ENCODE measurements around the gene GCSH.
A peak's percentile ranks its signal among the peaks of the same experiment; 100 is the strongest.

The GCSH gene

GRCh38 chr16:81095953-81096714 lies at the start of gene GCSH:
Gene GCSH, minus strand, starts transcription at chr16:81096395. Its CDS starts 117 bp downstream, at chr16:81096278.
- no peaks in the 10 kb centered on the region for H3K4me1 ChIP-seq (ENCODE audit: insufficient read depth, low read length)

DNA sequence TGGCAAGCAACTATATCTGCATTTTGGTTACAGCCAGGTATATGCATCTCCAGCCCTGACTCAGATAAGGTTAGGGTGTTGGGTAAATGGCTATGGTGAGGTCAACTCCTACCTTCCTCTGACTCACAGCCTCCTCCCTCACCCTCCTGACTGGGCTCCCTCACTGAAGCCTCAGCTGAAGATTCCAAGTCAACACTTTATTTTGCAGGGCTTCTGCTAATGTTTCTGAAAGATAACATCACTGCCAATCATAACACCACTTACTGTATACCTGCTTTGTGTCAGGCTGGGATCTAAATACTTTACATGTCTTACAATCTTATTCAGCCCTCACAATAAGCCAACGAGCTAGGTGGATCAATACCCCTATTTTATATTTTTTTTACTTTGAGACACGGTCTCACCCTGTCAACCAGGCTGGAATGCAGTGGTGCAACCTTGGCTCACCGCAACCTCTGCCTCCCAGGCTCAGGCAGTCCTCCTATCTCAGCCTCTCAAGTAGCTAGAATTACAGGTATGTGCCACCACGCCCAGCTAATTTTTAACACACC lies 47.8 kb upstream of the GCSH start:
- H3K27ac ChIP-seq (ENCODE audit: low read length): no peak overlapping the region
- H3K4me1 ChIP-seq (ENCODE audit: insufficient read depth, low read length): peaks cover 3% of the 10 kb centered on the region; the same call in 1 of the 2 replicates
- H3K4me3 ChIP-seq (ENCODE audit: low read length): no peak overlapping the region
- no peak overlapping the region for H3K9ac ChIP-seq (ENCODE audit: low read depth, low read length)
- H3K36me3 ChIP-seq (ENCODE audit: insufficient read depth, low read depth, low read length): no peaks in the 10 kb centered on the region
- no peaks in the 10 kb centered on the region for H3K9me3 ChIP-seq (ENCODE audit: insufficient read depth, low read depth, low read length)
- no peaks in the 10 kb centered on the region for H3K27me3 ChIP-seq (ENCODE audit: insufficient read depth, low read length)

More at GRCh38 chr16:81095953-81096714, at the start of gene GCSH:
- peak within 1 kb of the TSS; percentile 89 for H3K9ac ChIP-seq (ENCODE audit: low read depth, low read length)
- no peak within 1 kb of the TSS for H3K27ac ChIP-seq (ENCODE audit: low read length)
- H3K27me3 ChIP-seq (ENCODE audit: insufficient read depth, low read length): no peaks in the 10 kb centered on the region
- H3K9me3 ChIP-seq (ENCODE audit: insufficient read depth, low read depth, low read length): no peaks in the 10 kb centered on the region
- peak within 1 kb of the TSS; percentile 93 for H3K4me3 ChIP-seq (ENCODE audit: low read length)
- peaks cover 9% of the 10 kb centered on the region; the same call in 1 of the 2 replicates for H3K36me3 ChIP-seq (ENCODE audit: insufficient read depth, low read depth, low read length)

GRCh38 chr16:81142864-81143263 lies 46.7 kb upstream of the GCSH start:
- Histone ChIP-seq H3K27ac (ENCODE audit: low read length) (no peak overlapping the region), H3K36me3 (ENCODE audit: insufficient read depth, low read depth, low read length) (no peaks in the 10 kb centered on the region), H3K4me3 (ENCODE audit: low read length) (no peak overlapping the region), H3K9ac (ENCODE audit: low read depth, low read length) (no peak overlapping the region), H3K9me3 (ENCODE audit: insufficient read depth, low read depth, low read length) (no peaks in the 10 kb centered on the region), H3K27me3 (ENCODE audit: insufficient read depth, low read length) (no peaks in the 10 kb centered on the region), H3K4me1 (ENCODE audit: insufficient read depth, low read length) (peaks cover 3% of the 10 kb centered on the region; the same call in 1 of the 2 replicates)

DNA sequence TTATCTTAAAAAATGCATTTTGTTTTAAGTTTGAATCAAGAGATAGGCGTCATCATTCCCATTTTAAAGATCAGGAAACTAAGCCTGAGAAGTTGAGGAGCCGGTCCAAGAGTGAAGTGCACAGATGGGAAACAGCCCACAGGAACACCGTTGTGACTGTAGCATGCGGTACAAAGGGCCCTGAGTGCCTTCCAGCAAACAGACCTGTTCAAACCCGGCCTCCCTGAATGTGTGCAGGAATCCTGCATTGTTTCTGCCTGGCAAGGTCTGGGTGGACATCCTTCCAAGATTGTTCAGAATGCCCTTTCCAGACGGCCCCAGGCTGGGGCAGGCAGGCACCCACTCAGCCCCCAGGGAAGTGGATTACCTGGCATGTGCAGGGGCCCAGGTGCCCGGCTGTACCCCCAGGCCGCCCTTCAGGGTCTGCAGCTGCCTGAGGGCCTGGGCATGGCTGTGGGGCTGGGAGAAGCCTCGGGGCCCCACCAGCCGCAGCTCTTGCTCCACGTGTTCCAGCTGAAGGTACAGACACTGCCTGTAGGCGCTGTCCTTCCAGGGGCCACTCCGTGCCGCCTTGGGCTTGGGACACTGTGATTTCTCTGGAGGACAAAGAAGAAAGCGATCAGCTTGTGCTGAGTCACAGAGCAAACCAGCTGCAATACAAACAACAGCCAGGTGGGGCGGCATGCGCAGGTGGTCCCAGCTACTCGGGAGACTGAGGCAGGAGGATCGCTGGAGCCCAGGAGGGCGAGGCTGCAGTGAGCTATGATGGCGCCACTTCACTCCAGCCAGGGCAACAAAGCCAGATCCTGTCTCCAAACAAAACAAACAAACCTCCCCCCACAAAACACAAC lies 45.0 kb upstream of the GCSH start:
- peak overlapping the region; percentile 72 for H3K9ac ChIP-seq (ENCODE audit: low read depth, low read length)
- H3K9me3 ChIP-seq (ENCODE audit: insufficient read depth, low read depth, low read length): no peaks in the 10 kb centered on the region
- H3K27me3 ChIP-seq (ENCODE audit: insufficient read depth, low read length): no peaks in the 10 kb centered on the region
- peak overlapping the region; percentile 84 for H3K27ac ChIP-seq (ENCODE audit: low read length)
- H3K4me1 ChIP-seq (ENCODE audit: insufficient read depth, low read length): peaks cover 3% of the 10 kb centered on the region; the same call in 1 of the 2 replicates
- no peaks in the 10 kb centered on the region for H3K36me3 ChIP-seq (ENCODE audit: insufficient read depth, low read depth, low read length)
- no peak overlapping the region for H3K4me3 ChIP-seq (ENCODE audit: low read length)

GRCh38 chr16:81138831-81139557 lies 42.8 kb upstream of the GCSH start:
- H3K9me3 ChIP-seq (ENCODE audit: insufficient read depth, low read depth, low read length): no peaks in the 10 kb centered on the region
- H3K27ac ChIP-seq (ENCODE audit: low read length): no peak overlapping the region
- H3K9ac ChIP-seq (ENCODE audit: low read depth, low read length): no peak overlapping the region
- H3K4me3 ChIP-seq (ENCODE audit: low read length): no peak overlapping the region
- H3K4me1 ChIP-seq (ENCODE audit: insufficient read depth, low read length): peaks cover 3% of the 10 kb centered on the region; the same call in 1 of the 2 replicates
- H3K36me3 ChIP-seq (ENCODE audit: insufficient read depth, low read depth, low read length): no peaks in the 10 kb centered on the region
- no peaks in the 10 kb centered on the region for H3K27me3 ChIP-seq (ENCODE audit: insufficient read depth, low read length)

DNA sequence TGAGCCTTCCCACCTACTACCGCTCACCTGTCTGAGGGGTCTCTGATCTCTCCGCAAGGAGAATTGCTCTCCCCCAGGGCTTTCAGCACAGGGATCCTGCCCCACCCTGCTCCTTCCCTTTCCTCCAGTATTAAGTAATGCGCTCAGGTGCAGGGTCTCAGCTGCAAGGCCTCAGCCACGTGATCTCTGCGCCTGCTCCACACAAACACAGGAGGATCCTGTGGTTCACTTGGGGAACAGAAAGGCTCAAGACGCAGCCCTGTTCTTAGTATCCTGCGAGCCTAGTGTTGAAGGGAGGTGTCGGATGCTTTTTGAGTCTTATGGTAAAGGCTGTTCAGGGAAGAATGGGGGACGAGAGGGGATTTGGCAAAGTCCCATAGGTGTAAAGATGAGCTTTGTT lies 41.6 kb upstream of the GCSH start:
- Histone ChIP-seq H3K27me3 (ENCODE audit: insufficient read depth, low read length) (no peaks in the 10 kb centered on the region), H3K9ac (ENCODE audit: low read depth, low read length) (no peak overlapping the region), H3K27ac (ENCODE audit: low read length) (no peak overlapping the region), H3K4me3 (ENCODE audit: low read length) (no peak overlapping the region), H3K36me3 (ENCODE audit: insufficient read depth, low read depth, low read length) (no peaks in the 10 kb centered on the region), H3K4me1 (ENCODE audit: insufficient read depth, low read length) (peaks cover under 1% of the 10 kb centered on the region; the same call in 1 of the 2 replicates), H3K9me3 (ENCODE audit: insufficient read depth, low read depth, low read length) (no peaks in the 10 kb centered on the region)

DNA sequence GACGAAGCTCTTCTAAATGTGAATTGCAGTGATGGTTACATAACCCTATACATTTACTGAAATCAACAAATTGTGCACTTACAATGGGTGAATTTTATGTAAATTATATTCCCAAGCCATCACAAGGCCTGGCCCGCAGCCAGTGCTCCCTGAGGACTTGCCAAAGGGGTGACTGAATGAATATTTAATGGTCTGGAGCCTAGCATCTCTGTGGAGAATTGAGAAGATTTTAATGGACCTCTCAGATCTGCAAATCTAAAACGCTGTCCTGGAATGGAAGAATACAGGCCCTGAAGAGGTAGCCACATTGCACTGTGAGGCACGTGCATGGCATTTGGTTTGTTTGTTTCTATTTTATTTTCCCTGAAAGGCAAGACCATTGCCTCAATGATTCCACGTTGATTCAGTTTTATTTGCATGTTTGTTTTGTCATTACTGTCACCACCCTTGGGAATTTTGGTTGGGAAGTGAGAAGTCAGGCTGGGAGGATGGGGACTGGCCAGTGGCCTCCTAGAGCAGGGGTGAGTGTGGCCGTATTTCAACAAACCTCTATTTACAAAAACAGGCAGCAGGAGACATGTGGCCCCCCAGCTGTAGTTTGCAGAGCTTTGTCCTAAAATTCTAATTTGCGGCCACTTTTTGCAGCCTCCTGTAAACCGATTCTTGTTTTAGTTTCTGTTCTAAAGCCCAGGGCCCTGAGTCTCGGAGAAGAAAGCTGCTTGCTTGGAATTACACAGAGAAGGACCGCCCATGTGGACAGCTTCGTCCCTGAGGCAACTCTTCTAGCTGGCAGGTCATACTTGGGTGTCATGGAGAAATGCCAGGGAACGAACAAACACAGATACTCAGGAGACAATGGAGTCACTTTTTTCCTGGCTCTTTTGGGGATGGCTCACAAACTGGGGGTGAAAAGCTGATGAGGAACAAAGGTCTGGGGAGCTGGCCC lies 40.5 kb upstream of the GCSH start:
- no peak overlapping the region for H3K4me3 ChIP-seq (ENCODE audit: low read length)
- H3K9me3 ChIP-seq (ENCODE audit: insufficient read depth, low read depth, low read length): no peaks in the 10 kb centered on the region

GRCh38 chr16:81130126-81130525 lies 33.9 kb upstream of the GCSH start:
- no peaks in the 10 kb centered on the region for H3K27me3 ChIP-seq (ENCODE audit: insufficient read depth, low read length)

More for the DNA sequence above, 40.5 kb upstream of the GCSH start:
- Histone ChIP-seq H3K27ac (ENCODE audit: low read length) (no peak overlapping the region), H3K36me3 (ENCODE audit: insufficient read depth, low read depth, low read length) (no peaks in the 10 kb centered on the region), H3K9ac (ENCODE audit: low read depth, low read length) (no peak overlapping the region), H3K4me1 (ENCODE audit: insufficient read depth, low read length) (no peaks in the 10 kb centered on the region; the same call in 1 of the 2 replicates), H3K27me3 (ENCODE audit: insufficient read depth, low read length) (no peaks in the 10 kb centered on the region)

DNA sequence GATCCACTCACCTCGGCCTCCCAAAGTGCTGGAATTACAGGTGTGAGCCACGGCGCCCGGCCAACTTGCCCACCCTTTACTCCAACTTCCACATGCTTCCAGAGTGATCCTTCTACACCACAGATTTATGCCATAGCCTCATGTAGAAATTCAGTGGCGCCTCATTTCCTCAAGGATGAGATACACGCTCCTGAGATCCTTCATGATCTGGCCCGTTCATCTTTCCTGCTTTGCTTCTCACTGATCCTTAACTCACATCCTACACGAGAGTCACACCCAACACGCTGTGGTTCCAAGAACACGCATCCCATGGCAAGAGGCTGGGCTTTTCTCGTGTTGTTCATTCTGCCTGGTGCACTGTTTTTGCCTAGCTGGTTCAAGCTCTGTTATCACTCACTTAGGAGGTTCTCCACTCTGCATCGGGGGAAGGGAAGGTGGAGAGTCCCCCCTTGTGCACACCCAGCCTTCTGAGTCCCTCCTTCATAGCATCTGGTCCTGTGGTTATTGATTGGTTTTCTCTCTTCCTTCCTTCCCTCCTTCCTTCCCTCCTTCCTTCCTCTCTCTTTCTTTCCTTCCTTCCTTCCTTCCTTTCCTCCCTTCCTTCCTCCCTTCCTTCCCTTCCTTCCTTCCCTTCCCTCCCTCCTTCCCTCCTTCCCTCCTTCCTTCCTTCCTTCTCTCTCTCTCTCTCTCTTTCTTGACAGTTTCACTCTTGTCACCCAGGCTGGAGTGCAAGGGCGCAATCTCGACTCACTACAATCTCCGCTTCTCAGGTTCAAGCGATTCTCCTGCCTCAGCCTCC lies 32.7 kb upstream of the GCSH start:
- Histone ChIP-seq H3K36me3 (ENCODE audit: insufficient read depth, low read depth, low read length) (no peaks in the 10 kb centered on the region), H3K27me3 (ENCODE audit: insufficient read depth, low read length) (no peaks in the 10 kb centered on the region), H3K27ac (ENCODE audit: low read length) (no peak overlapping the region)

More at GRCh38 chr16:81130126-81130525, 33.9 kb upstream of the GCSH start:
- Histone ChIP-seq H3K4me3 (ENCODE audit: low read length) (no peak overlapping the region), H3K9ac (ENCODE audit: low read depth, low read length) (no peak overlapping the region), H3K36me3 (ENCODE audit: insufficient read depth, low read depth, low read length) (no peaks in the 10 kb centered on the region), H3K27ac (ENCODE audit: low read length) (no peak overlapping the region), H3K9me3 (ENCODE audit: insufficient read depth, low read depth, low read length) (no peaks in the 10 kb centered on the region), H3K4me1 (ENCODE audit: insufficient read depth, low read length) (no peaks in the 10 kb centered on the region)

GRCh38 chr16:81127051-81127450 lies 30.9 kb upstream of the GCSH start:
- Histone ChIP-seq H3K27ac (ENCODE audit: low read length) (no peak overlapping the region), H3K4me1 (ENCODE audit: insufficient read depth, low read length) (no peaks in the 10 kb centered on the region), H3K4me3 (ENCODE audit: low read length) (no peak overlapping the region), H3K36me3 (ENCODE audit: insufficient read depth, low read depth, low read length) (no peaks in the 10 kb centered on the region), H3K9ac (ENCODE audit: low read depth, low read length) (no peak overlapping the region), H3K27me3 (ENCODE audit: insufficient read depth, low read length) (no peaks in the 10 kb centered on the region), H3K9me3 (ENCODE audit: insufficient read depth, low read depth, low read length) (no peaks in the 10 kb centered on the region)

More for the DNA sequence above, 32.7 kb upstream of the GCSH start:
- Histone ChIP-seq H3K9ac (ENCODE audit: low read depth, low read length) (no peak overlapping the region), H3K9me3 (ENCODE audit: insufficient read depth, low read depth, low read length) (no peaks in the 10 kb centered on the region), H3K4me3 (ENCODE audit: low read length) (no peak overlapping the region), H3K4me1 (ENCODE audit: insufficient read depth, low read length) (no peaks in the 10 kb centered on the region)

All from iPS-20b (cell line).